Transverse colon (tissue), 4 donors: ENCODE data around the gene MAP2K6. TPM values are rescaled to one million over a fixed set of nuclear protein-coding genes. Genes with fewer than 3 reads are reported as not detected.

Experiments used
- DNase-seq: peaks from one replicate; pipeline ENCODE4 v3.0.0-alpha.2; 2019
- H3K27ac ChIP-seq, 4 donors: fragments of 200-600 bp; sonication (generic); 2 replicates each; pipeline ENCODE4 v1.5.1; 2016 to 2018; ENCODE audit warnings: inconsistent platforms in 4 of 4
- H3K27me3 ChIP-seq: fragments of 200-600 bp; sonication (generic); 2 replicates; pipeline ENCODE4 v1.5.1; 2017; ENCODE audit warnings: inconsistent platforms
- H3K36me3 ChIP-seq, 4 donors: fragments of 200-600 bp; sonication (generic); 2 replicates each; pipeline ENCODE4 v1.5.1; 2017 to 2019; ENCODE audit warnings: inconsistent platforms in 4 of 4
- H3K4me1 ChIP-seq, 4 donors: fragments of 200-600 bp; sonication (generic); 2 replicates each; pipeline ENCODE4 v1.5.1; 2017 to 2020; ENCODE audit warnings: inconsistent platforms in 4 of 4
- H3K4me3 ChIP-seq, 4 donors: fragments of 200-600 bp; sonication (generic); 1 replicate in 1 of 4; 2 replicates in 3 of 4; pipeline versions ENCODE4 v1.5.1 to v1.6.1; 2017 to 2019; ENCODE audit warnings: inconsistent platforms in 4 of 4
- H3K9me3 ChIP-seq, 2 donors: fragments of 200-600 bp; sonication (generic); 2 replicates each; pipeline ENCODE4 v1.5.1; 2017 to 2019; ENCODE audit warnings: inconsistent platforms in 2 of 2
- EP300 ChIP-seq: sonication (generic); formaldehyde crosslinking; IDR thresholded peaks from one replicate; pipeline ENCODE4 v1.6.1; 2017; ENCODE audit warnings: antibody characterized with exemption, low read depth
- POLR2A ChIP-seq: fragments of 450-650 bp; IDR thresholded peaks from one replicate; pipeline ENCODE4 v1.6.1; 2016; ENCODE audit warnings: antibody characterized with exemption, mild to moderate bottlenecking, moderate library complexity
- POLR2AphosphoS5 ChIP-seq, 3 donors: sonication (generic); formaldehyde crosslinking; IDR thresholded peaks; one replicate each; pipeline ENCODE4 v1.6.1; 2016; ENCODE audit warnings: antibody characterized with exemption in 3 of 3
- WGBS, 2 donors: methylation state at CpG; one replicate each; pipeline ENCODE4 v1.1.5; 2018; ENCODE audit warnings: low coverage in 1 of 2; 5-methylcytosine and 5-hydroxymethylcytosine counted together
- in situ Hi-C, 4 donors: fragments of 200-750 bp; cut with MboI; loops; one replicate each; pipeline versions ENCODE4 v1.15.0 to v1.15.1; 2017; ENCODE audit warnings: low sequenced_read_pairs in 3 of 4, low pct_ligation_motif_present in 1 of 4, low pct_unique_long_range_greater_than_20kb in 1 of 4
- intact Hi-C: fragments of 100-400 bp; cut with DNase I; formaldehyde crosslinking; loops from one replicate; pipeline ENCODE4 v1.15.1; 2023; ENCODE audit warnings: low total_unique reads
- total RNA-seq, 4 donors: library from RNA; depleted of rRNA; stranded (reverse); fragments of >200 nt; gene quantifications; one replicate each; pipeline ENCODE4 v1.1.0, GENCODE V29; 2016
- TF ChIP-seq, protein P1 (sequence below), 5 experiments: fragments of 200-600 bp in 3 of 5; fragments of 450-650 bp in 2 of 5; sonication (generic) in 3 of 5; IDR thresholded peaks; 1 replicate in 2 of 5; 2 replicates in 3 of 5; pipeline ENCODE4 v1.5.1; 2016 to 2017; ENCODE audit warnings: antibody characterized with exemption in 5 of 5, inconsistent platforms in 3 of 5, mild to moderate bottlenecking in 2 of 5, moderate library complexity in 1 of 5

MAP2K6 gene
- total RNA-seq, 4 donors from 2014 or later, result 16.1 to 50.7 (median 45.8) TPM

DNA sequence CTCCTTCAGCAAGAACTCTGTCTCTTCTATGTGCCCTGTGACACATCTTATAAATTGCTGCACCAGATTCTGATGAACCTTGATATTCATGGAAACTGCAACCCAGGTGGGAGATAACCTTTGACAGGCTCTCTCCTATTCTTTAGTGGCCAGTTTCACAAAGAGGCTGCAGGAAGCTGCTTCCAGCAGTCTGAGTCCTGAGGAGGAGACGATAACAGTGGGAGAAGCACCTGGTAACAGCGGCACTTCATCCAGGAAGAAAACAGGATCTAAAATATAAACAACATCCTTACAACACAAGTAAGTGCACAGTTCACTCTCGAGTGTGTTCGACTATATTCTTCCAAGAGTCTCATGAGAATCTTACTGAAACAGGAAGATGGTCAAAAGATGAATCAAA lies 180.1 kb downstream of the MAP2K6 start:
- H3K9me3 ChIP-seq, result no peaks in the 10 kb centered on the region
- H3K4me3 ChIP-seq, result no peak overlapping the region
- no peak for TF ChIP-seq POLR2A
- TF ChIP-seq EP300, result no peak
- TF ChIP-seq, protein P1, sequence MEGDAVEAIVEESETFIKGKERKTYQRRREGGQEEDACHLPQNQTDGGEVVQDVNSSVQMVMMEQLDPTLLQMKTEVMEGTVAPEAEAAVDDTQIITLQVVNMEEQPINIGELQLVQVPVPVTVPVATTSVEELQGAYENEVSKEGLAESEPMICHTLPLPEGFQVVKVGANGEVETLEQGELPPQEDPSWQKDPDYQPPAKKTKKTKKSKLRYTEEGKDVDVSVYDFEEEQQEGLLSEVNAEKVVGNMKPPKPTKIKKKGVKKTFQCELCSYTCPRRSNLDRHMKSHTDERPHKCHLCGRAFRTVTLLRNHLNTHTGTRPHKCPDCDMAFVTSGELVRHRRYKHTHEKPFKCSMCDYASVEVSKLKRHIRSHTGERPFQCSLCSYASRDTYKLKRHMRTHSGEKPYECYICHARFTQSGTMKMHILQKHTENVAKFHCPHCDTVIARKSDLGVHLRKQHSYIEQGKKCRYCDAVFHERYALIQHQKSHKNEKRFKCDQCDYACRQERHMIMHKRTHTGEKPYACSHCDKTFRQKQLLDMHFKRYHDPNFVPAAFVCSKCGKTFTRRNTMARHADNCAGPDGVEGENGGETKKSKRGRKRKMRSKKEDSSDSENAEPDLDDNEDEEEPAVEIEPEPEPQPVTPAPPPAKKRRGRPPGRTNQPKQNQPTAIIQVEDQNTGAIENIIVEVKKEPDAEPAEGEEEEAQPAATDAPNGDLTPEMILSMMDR (IDR thresholded peaks at IDR 0.05), result no peak
- no peak for TF ChIP-seq POLR2AphosphoS5 (IDR thresholded peaks at IDR 0.05)
- no peaks in the 10 kb centered on the region for H3K4me1 ChIP-seq
- no peaks in the 10 kb centered on the region for H3K36me3 ChIP-seq
- in situ Hi-C loops (loop anchor here in 2 of 4 donors (25.0 kb wide), 1 partner anchor 568 kb away; the partner anchor contains the start of gene KCNJ2 (in 2 of the 2)), intact Hi-C loops (no loop called here)
- DNase-seq, result no peak
- H3K27me3 ChIP-seq, result no peaks in the 10 kb centered on the region
- H3K27ac ChIP-seq, result no peak overlapping the region
- WGBS, 2 donors, result 61 to 65% methylated on average over 4 of the region's 4 CpGs

DNA sequence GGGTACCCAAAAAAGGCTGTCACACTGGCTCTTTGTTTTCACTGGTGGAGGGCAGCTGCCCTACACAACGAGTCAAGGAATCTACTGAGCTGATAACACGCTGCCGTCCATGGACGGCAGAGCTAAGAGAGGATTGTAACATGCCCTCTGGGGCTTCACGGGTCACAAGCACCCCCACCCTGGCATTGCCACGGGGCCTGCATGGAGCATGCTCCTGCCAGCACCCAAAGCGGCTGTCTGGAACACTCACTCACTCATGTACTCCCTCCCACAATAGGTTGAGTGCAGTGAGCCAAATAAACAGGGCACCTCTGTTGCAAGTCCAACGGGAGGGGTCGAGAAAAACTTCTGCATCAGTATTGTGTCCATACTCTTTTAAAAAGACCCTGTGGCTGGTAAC lies 181.6 kb downstream of the MAP2K6 start:
- DNase-seq, result no peak
- intact Hi-C loops, result no loop called here
- no peak for TF ChIP-seq EP300
- in situ Hi-C loops, result loop anchor here in 2 of 4 donors (25.0 kb wide), 1 partner anchor 566 kb away; the partner anchor contains the start of gene KCNJ2 (in 2 of the 2)
- H3K36me3 ChIP-seq, result no peaks in the 10 kb centered on the region
- H3K9me3 ChIP-seq, result no peaks in the 10 kb centered on the region
- no peak overlapping the region for H3K4me3 ChIP-seq
- H3K27me3 ChIP-seq, result no peaks in the 10 kb centered on the region
- WGBS, 2 donors, result 77 to 89% methylated on average over 2 to 9 of the region's 9 CpGs
- H3K27ac ChIP-seq, result no peak overlapping the region
- H3K4me1 ChIP-seq, result no peaks in the 10 kb centered on the region

DNA sequence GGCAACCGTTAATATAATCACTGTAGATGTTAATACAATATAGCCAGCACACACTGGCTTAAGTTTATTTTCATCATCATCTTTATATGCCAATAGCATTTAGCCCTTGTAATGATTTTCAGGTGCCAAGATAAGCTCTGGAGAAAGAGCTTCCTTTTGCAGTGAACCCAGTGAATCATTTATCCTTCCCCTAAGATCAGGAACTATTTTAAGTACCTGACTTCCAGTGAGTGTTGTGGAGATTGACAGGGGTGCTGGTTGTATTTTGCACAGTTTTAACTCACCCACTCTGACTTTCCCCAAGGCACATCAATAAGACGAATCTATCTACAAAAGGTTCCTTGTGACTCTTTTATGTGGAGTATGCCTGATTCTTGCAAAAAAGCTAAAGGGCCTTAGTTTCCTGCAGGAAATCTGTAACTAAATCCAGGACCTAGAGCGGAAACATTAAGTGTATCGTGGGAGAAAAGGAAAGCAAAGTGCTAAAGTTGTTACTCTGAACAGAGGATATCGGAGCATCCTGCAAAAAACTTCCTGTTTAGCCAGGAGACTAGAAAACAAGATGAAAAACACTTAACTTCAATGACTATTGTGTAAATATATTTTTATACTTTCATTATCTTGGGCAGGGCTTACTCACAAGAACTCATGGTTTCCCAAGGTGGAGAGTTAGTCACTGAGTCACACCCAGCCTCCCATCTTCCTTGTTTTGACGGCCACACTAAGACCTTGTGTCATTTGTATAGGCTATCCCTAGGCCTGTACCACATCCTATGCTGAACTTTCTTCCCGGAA lies 183.6 kb downstream of the MAP2K6 start:
- intact Hi-C loops, result no loop called here
- 68 to 80% methylated on average over 7 of the region's 7 CpGs for WGBS, 2 donors
- H3K36me3 ChIP-seq, result no peaks in the 10 kb centered on the region
- no peaks in the 10 kb centered on the region for H3K27me3 ChIP-seq
- no peaks in the 10 kb centered on the region for H3K4me1 ChIP-seq
- no peaks in the 10 kb centered on the region for H3K9me3 ChIP-seq
- no peak for DNase-seq
- in situ Hi-C loops, result loop anchor here in 2 of 4 donors (25.0 kb wide), 1 partner anchor 564 kb away; the partner anchor contains the start of gene KCNJ2 (in 2 of the 2)
- H3K4me3 ChIP-seq, result no peak overlapping the region
- TF ChIP-seq POLR2AphosphoS5 (IDR thresholded peaks at IDR 0.05) (no peak), POLR2A (no peak), EP300 (no peak)
- TF ChIP-seq, protein P1 (IDR thresholded peaks at IDR 0.05), result no peak
- H3K27ac ChIP-seq, result no peak overlapping the region

DNA sequence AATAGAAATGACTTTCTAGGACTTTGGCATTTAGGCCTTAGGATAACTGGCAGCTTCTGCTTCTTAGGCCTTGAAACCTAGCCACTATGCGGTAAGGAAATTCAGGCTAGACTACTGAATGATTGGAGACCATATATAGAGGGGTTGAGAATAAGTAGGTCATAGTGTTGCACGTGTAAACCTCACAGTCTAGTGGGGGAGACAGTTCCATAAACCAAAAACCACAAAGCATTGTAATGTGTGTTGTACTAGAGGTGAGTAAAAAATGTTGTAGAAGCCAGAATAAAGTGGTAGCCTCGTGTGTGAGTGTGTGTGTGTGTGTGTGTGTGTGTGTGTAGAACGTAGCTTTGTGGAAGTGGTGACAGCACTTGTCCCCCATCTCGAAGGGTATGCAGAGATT lies 188.5 kb downstream of the MAP2K6 start:
- peaks cover 0 to 12% (median 11%) of the 10 kb centered on the region in 4 donors for H3K4me1 ChIP-seq
- no peak for DNase-seq
- no peak overlapping the region for H3K27ac ChIP-seq
- no peaks in the 10 kb centered on the region for H3K9me3 ChIP-seq
- intact Hi-C loops (loop anchor here (10.0 kb wide), 1 partner anchor 532 kb away; no protein-coding TSS in a partner anchor), in situ Hi-C loops (no loop called here)
- no peak overlapping the region for H3K4me3 ChIP-seq
- no peaks in the 10 kb centered on the region for H3K27me3 ChIP-seq
- whole genome bisulfite sequencing, 2 donors, result 65 to 72% methylated on average over 5 of the region's 5 CpGs
- H3K36me3 ChIP-seq, result no peaks in the 10 kb centered on the region
- TF ChIP-seq POLR2A (no peak), POLR2AphosphoS5 (IDR thresholded peaks at IDR 0.05) (no peak), EP300 (no peak)
- TF ChIP-seq, protein P1 (IDR thresholded peaks at IDR 0.05), result no peak

Other genes with a start within 250 kb of the MAP2K6 start
- 10 to 100 TPM in 3 of 4 donors, 1 to 10 TPM in 1; 4.6 to 22.1 (median 13.0) TPM for gene ABCA10, start 185.9 kb upstream of the MAP2K6 start, total RNA-seq
- 100 to 1,000 TPM in 3 of 4 donors, 10 to 100 TPM in 1; 17.3 to 173 (median 125) TPM for gene ABCA5, start 87.6 kb upstream of the MAP2K6 start, total RNA-seq